GM12878 (cell line): ENCODE measurements around the gene TCEAL9.

Source experiments
- CTCF ChIP-seq, 3 experiments: IDR thresholded peaks in 2 of 3; conservative IDR thresholded peaks in 1 of 3; 2 replicates each; pipeline ENCODE4 v1.5.1; 2011; ENCODE audit warnings: low read depth in 3 of 3, low read length in 3 of 3, mild to moderate bottlenecking in 3 of 3, control low read depth in 2 of 3, moderate library complexity in 2 of 3, inconsistent platforms in 1 of 3, mixed read lengths in 1 of 3; ENCODE audit not compliant: control insufficient read depth in 2 of 3, insufficient read depth in 1 of 3; ENCODE audit errors: extremely low read depth in 1 of 3
- EZH2 ChIP-seq: IDR thresholded peaks from 2 replicates; pipeline ENCODE4 v1.6.1; 2012; ENCODE audit warnings: low read depth, mild to moderate bottlenecking, control low read depth, inconsistent platforms, low read length, borderline replicate concordance; ENCODE audit not compliant: control insufficient read depth
- HDGF ChIP-seq: fragments of 450-650 bp; IDR thresholded peaks from 2 replicates; pipeline ENCODE4 v1.6.1; 2016; ENCODE audit warnings: antibody characterized with exemption
- NFYB ChIP-seq: IDR thresholded peaks from 2 replicates; pipeline ENCODE4 v1.6.1; 2011; ENCODE audit warnings: low read depth, mild to moderate bottlenecking, low read length, improper control_type of control experiment, moderate library complexity; ENCODE audit not compliant: insufficient read depth
- POLR2A ChIP-seq: IDR thresholded peaks from 2 replicates; pipeline ENCODE4 v1.6.1; 2011; ENCODE audit warnings: low read depth, mild to moderate bottlenecking, low read length
- POLR2AphosphoS2 ChIP-seq: IDR thresholded peaks from 2 replicates; pipeline ENCODE4 v1.6.1; 2011; ENCODE audit warnings: low read depth, mild to moderate bottlenecking, low read length, improper control_type of control experiment, moderate library complexity
- POLR2AphosphoS5 ChIP-seq: IDR thresholded peaks from 2 replicates; pipeline ENCODE4 v1.6.1; 2011; ENCODE audit warnings: mild to moderate bottlenecking, low read length, inconsistent platforms
- RAD21 ChIP-seq: IDR thresholded peaks from 2 replicates; pipeline ENCODE4 v1.6.1; 2011; ENCODE audit warnings: mild to moderate bottlenecking, low read depth, low read length, moderate library complexity; ENCODE audit not compliant: insufficient read depth
- SMC3 ChIP-seq: IDR thresholded peaks from 2 replicates; pipeline ENCODE4 v1.6.1; 2011; ENCODE audit warnings: low read length, improper control_type of control experiment, borderline replicate concordance
- USF1 ChIP-seq: IDR thresholded peaks from 2 replicates; pipeline ENCODE4 v1.6.1; 2011; ENCODE audit warnings: borderline replicate concordance, low read depth, mild to moderate bottlenecking, moderate library complexity, mixed read lengths, low read length; ENCODE audit not compliant: insufficient read depth; ENCODE audit errors: extremely low read length
- ZNF384 ChIP-seq: IDR thresholded peaks from 2 replicates; pipeline ENCODE4 v1.6.1; 2012; ENCODE audit warnings: low read depth, mild to moderate bottlenecking, low read length, improper control_type of control experiment, borderline replicate concordance

- TF ChIP-seq CTCF (IDR thresholded peaks at IDR 0.05 in 2 of 3, conservative IDR thresholded peaks at IDR 0.05 in 1 of 3; ENCODE audit: control insufficient read depth in 2 of 3, extremely low read depth in 1 of 3, insufficient read depth in 1 of 3, low read depth in 3 of 3, low read length in 3 of 3), result no peak
- no peak for TF ChIP-seq NFYB
- no peak for TF ChIP-seq RAD21
- TF ChIP-seq SMC3, result no peak
- no peak for TF ChIP-seq POLR2A
- no peak for TF ChIP-seq POLR2AphosphoS2
- no peak for TF ChIP-seq HDGF
- TF ChIP-seq POLR2AphosphoS5, result no peak
- TF ChIP-seq EZH2, result no peak
- no peak for TF ChIP-seq ZNF384
- no peak for TF ChIP-seq USF1
These were observed 5.5 kb downstream of the TCEAL9 start for GRCh38 chrX:103361798-103362197.
